ENCODE data around the gene LITAF.
"Not testable (repeated sequence)": the region's sequence is repeated elsewhere in the genome, so short reads cannot be mapped to it uniquely, and the experiment has no call there.

Gene LITAF

DNA sequence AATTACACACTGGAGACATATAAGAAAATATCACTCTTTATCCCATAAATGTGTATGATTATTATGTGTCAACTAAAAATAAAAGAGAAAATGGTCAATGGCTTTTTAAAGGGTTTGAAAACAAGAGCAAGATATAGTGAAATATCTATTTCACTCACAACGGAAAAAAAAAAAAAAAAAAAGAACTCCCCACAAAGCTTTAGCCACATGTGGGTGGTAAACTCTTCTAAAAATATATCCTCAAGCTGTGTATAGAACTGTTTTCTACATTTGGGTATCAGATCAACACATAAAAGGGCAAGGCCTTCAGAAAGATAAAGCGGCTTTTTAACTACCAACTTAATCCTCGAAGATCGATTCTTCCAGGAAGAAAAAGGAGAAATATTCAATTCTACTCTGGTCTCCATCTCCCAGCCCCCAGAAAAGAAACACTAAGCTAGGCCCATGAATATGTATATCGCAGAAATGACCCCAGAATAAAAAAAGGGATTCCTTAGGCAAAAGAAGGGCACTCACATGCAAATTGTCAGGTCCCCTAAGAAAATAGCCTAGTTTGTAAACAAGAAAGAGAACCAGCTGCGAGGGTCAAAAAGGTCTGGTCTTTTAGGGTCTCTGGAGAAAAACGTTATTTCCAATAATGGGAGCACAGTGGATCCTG lies 4.4 kb downstream of the LITAF start:
- DNase-seq (ENCODE audit: low read depth) = no peak
- TF ChIP-seq, protein P1, sequence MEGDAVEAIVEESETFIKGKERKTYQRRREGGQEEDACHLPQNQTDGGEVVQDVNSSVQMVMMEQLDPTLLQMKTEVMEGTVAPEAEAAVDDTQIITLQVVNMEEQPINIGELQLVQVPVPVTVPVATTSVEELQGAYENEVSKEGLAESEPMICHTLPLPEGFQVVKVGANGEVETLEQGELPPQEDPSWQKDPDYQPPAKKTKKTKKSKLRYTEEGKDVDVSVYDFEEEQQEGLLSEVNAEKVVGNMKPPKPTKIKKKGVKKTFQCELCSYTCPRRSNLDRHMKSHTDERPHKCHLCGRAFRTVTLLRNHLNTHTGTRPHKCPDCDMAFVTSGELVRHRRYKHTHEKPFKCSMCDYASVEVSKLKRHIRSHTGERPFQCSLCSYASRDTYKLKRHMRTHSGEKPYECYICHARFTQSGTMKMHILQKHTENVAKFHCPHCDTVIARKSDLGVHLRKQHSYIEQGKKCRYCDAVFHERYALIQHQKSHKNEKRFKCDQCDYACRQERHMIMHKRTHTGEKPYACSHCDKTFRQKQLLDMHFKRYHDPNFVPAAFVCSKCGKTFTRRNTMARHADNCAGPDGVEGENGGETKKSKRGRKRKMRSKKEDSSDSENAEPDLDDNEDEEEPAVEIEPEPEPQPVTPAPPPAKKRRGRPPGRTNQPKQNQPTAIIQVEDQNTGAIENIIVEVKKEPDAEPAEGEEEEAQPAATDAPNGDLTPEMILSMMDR (IDR thresholded peaks at IDR 0.05; ENCODE audit: low read length, missing control alignments) = no peak
- peak overlapping the region; percentile 78 for H3K4me3 ChIP-seq (replicated peaks; ENCODE audit: low read depth, low read length)

DNA sequence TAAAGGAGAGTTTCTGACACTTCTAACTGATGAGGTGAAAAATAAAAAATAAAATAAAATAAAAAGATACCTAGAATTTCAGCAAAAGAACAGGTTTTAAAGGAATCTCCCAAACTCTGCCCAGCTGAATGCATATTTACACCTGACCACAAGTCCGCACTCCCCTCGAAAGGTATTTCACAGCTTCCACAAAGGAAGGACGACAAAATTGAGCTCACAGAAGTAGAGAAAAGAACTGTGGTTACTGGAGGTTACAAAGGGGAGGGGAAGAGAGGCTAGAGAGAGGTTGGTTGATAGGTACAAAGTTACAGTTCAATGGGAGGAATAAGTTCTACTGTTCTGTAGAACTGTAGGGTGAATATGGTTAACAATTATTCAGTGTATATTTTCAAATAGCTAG lies 5.0 kb downstream of the LITAF start:
- TF ChIP-seq, protein P1 (IDR thresholded peaks at IDR 0.05; ENCODE audit: low read length, missing control alignments) = no peak

DNA sequence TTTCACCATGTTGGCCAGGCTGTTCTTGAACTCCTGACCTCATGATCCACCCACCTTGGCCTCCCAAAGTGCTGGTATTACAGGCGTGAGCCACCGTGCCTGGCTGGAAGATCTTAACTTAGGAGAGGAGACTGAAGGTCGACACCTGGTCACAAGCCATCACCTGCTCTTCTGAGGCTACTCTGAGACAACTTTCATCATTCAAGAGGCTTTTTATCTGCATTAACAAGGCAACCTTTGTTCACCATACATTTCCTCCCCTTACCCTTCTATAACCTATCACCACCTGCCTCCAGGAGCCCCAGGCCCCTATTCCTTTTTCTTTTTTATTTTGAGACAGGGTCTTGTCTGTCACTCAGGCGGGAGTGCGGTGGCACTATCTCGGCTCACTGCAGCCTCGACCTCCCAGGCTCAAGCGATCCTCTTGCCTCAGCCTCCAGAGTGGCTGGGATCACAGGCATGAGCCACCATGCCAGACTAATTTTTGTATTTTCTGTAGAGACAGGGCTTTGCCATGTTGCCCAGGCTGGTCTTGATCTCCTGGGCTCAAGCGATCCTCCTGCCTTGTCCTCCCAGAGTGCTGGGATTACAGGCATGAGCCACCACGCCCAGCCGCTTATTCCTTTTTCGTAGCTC lies 6.2 kb downstream of the LITAF start:
- DNase-seq (ENCODE audit: low read depth) = no peak
- TF ChIP-seq, protein P1 (IDR thresholded peaks at IDR 0.05; ENCODE audit: low read length, missing control alignments) = no peak
- H3K4me3 ChIP-seq (replicated peaks; ENCODE audit: low read depth, low read length) = no peak overlapping the region

More for the DNA sequence above, 5.0 kb downstream of the LITAF start:
- H3K4me3 ChIP-seq (replicated peaks; ENCODE audit: low read depth, low read length) = no peak overlapping the region
- no peak for DNase-seq (ENCODE audit: low read depth)

DNA sequence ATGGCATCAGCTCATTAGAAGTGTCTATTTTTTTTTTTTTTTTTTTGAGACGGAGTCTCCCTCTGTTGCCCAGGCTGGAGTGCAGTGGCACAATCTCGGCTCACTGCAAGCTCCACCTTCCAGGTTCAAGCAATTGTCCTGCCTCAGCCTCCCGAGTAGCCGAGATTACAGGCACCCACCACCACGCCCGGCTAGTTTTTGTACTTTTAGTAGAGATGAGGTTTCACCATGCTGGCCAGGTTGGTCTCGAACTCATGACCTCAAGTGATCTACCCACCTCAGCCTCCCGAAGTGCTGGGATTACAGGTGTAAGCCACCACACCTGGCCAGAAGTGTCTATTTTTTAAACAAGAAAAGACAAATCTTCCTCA lies 9.4 kb downstream of the LITAF start:
- H3K4me3 ChIP-seq (replicated peaks; ENCODE audit: low read depth, low read length); DNase-seq (ENCODE audit: low read depth): not testable (repeated sequence)

DNA sequence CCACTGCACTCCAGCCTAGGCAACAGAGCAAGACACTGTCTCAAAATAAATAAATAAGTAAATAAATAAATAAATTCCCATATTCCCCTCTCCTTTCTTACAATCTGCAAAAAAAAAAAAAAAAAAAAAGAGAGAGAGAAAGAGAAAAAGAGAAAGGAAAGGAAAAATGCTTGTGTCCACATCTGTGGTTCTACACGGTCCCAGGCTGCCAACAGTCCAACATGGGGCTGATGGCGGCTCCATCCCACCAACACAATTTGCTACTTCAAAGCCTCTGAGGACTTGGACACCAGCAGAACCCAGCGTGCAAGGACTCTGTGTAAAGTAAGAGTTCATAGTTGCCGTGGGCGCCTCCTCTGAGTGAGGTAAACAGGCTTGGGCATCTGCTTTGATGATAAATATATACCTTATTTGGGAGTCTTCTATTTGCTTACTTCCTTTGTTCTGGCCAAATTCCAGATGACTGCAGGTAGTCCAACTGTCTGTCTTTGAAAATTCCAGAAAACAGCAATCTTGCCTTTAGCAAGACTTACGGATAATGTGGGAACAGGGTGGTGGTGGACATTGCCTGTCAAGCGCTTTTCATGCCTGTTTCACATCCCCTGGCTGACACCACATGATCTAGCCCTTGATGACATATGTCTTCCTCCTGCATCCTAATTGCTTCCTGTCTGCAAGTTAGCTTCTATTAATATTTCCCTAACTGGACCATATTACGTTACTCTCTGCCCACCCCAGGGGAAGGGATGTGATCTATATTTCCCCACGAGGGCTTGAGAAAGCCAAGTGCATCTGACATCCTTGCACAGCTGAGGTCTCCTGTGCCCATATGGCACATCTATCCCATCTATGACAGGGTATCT lies 10.1 kb downstream of the LITAF start:
- DNase-seq (ENCODE audit: low read depth) = no peak
- no peak overlapping the region for H3K4me3 ChIP-seq (replicated peaks; ENCODE audit: low read depth, low read length)

DNA sequence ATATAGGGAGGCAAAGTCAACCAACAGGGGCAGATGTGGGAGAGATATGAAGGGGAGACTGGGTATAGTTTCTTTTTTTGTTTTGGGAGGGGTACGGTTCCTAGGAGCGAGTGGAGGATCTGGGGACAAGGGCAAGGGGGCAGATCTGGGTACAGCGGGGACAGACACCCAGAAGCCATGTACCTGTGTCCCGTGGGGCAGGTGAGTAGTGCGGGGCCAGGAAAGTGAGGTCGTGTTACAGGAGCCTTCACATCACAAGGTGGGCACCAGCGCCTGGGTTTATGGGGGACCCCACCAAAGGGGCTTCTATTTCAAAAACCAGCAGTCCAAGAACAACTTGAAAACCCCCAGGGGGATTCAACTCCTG lies 11.5 kb downstream of the LITAF start:
- TF ChIP-seq, protein P1 (IDR thresholded peaks at IDR 0.05; ENCODE audit: low read length, missing control alignments) = no peak
- H3K4me3 ChIP-seq (replicated peaks; ENCODE audit: low read depth, low read length) = no peak overlapping the region
- no peak for DNase-seq (ENCODE audit: low read depth)

More for the DNA sequence above, 10.1 kb downstream of the LITAF start:
- TF ChIP-seq, protein P1 (IDR thresholded peaks at IDR 0.05; ENCODE audit: low read length, missing control alignments) = no peak

DNA sequence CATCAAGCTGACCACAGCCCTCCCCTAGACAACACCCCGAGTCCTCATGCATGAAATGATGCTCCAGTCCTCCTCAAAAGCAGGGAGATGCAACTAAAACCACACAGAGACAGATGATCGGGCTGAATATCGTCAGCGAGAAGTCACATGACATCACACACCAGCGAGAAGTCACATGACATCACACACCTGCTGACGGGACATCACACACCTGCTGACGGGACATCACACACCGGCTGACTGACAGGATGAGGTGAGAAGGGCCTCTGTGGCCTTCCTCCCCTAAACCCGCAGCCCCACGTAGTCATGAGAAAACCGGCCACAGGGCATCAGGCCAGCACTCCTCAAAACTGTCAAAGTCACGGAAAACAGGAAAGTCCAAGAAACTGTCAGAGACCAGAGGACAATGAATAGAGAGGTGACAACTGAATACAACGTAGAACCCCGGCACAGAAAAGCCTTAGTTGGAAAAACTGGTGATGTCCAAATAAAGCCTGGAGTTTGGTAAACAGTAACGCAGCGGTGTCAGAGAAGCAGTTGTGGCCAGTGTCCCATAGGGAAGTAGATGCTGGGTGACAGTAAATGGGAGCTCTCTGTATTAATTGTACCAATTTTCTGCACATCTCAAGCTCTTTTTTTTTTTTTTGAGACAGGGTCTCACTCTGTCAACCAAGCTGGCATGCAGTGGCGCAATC lies 14.3 kb downstream of the LITAF start:
- no peak overlapping the region for H3K4me3 ChIP-seq (replicated peaks; ENCODE audit: low read depth, low read length)
- TF ChIP-seq, protein P1 (IDR thresholded peaks at IDR 0.05; ENCODE audit: low read length, missing control alignments) = no peak
- no peak for DNase-seq (ENCODE audit: low read depth)
